Mesothelial cell of epicardium (in vitro differentiated cells): ENCODE measurements around the gene ESRRG. TPM values are rescaled to one million over a fixed set of nuclear protein-coding genes. Genes with fewer than 3 reads are reported as not detected.

Source experiments
- DNase-seq, 2 experiments: peaks; one replicate each; pipeline ENCODE4 v3.0.0; 2021; ENCODE audit warnings: low spot score in 2 of 2; ENCODE audit not compliant: unreplicated experiment in 2 of 2
- H3K27ac Mint-ChIP-seq: 2 replicates; pipeline ENCODE4 v1.8.0; 2021; ENCODE audit warnings: mixed read lengths
- H3K27me3 Mint-ChIP-seq: 2 replicates; pipeline ENCODE4 v1.8.0; 2021; ENCODE audit warnings: low read depth, mixed read lengths
- H3K36me3 Mint-ChIP-seq: 2 replicates; pipeline ENCODE4 v1.8.0; 2021; ENCODE audit warnings: mixed read lengths
- H3K4me1 Mint-ChIP-seq: 2 replicates; pipeline ENCODE4 v1.8.0; 2021; ENCODE audit warnings: mixed read lengths
- H3K4me3 Mint-ChIP-seq: 2 replicates; pipeline ENCODE4 v1.8.0; 2021; ENCODE audit warnings: mild to moderate bottlenecking, moderate library complexity, mixed read lengths
- H3K9me3 Mint-ChIP-seq: 2 replicates; pipeline ENCODE4 v1.8.0; 2021; ENCODE audit warnings: mixed read lengths
- total RNA-seq: library from RNA; stranded (reverse); gene quantifications from 3 replicates; pipeline ENCODE4 v1.2.1, GENCODE V29; 2021
- TF ChIP-seq, protein P1 (sequence below): fragments of 200-600 bp; sonication (generic); IDR thresholded peaks from one replicate; pipeline ENCODE4 v1.5.0; 2021; ENCODE audit warnings: antibody characterized with exemption; ENCODE audit not compliant: unreplicated experiment

The ESRRG gene
- total RNA-seq, 1 donor from 2014 or later = 11.0 TPM

DNA sequence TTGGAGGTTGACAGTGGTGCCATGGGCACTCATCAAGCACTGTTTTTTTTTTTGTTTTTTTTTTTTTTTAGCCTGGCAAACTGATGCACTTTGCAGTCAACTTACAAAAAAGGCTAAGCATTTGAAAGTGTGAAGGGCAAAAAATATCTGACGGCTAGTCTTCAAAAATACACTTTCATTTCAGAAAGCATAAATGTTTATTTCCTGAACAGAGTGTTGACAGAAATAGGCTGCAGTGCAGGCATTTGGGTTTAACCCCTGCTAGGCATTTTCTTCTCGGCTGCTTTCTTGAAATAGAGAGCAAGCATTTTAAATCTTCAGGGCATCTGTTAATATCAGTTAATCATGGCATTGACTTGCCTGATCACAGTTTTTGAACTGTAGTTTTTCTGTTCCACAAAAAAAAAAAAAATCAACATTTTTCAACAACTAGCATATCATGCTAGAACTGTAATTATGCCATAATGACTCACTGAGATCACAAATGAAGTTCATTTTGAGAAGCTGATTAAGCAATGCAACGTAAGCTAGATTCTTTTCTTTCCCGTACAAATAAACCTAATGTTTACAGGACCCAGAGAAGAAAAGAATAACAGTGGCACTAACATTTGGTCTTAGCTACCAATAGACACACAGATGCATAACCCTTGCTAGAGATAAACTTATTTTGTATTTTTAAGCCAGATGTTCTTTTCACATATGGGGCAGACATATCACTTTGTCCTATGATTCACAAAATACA is 199.6 kb downstream of the ESRRG start:
- Mint-ChIP-seq H3K27ac (no peak overlapping the region), H3K4me3 (no peak overlapping the region), H3K9me3 (peaks cover 11% of the 10 kb centered on the region), H3K4me1 (peaks cover 15% of the 10 kb centered on the region), H3K36me3 (peaks cover 10% of the 10 kb centered on the region), H3K27me3 (no peaks in the 10 kb centered on the region)
- no peak for DNase-seq
- TF ChIP-seq, protein P1, sequence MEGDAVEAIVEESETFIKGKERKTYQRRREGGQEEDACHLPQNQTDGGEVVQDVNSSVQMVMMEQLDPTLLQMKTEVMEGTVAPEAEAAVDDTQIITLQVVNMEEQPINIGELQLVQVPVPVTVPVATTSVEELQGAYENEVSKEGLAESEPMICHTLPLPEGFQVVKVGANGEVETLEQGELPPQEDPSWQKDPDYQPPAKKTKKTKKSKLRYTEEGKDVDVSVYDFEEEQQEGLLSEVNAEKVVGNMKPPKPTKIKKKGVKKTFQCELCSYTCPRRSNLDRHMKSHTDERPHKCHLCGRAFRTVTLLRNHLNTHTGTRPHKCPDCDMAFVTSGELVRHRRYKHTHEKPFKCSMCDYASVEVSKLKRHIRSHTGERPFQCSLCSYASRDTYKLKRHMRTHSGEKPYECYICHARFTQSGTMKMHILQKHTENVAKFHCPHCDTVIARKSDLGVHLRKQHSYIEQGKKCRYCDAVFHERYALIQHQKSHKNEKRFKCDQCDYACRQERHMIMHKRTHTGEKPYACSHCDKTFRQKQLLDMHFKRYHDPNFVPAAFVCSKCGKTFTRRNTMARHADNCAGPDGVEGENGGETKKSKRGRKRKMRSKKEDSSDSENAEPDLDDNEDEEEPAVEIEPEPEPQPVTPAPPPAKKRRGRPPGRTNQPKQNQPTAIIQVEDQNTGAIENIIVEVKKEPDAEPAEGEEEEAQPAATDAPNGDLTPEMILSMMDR = no peak

DNA sequence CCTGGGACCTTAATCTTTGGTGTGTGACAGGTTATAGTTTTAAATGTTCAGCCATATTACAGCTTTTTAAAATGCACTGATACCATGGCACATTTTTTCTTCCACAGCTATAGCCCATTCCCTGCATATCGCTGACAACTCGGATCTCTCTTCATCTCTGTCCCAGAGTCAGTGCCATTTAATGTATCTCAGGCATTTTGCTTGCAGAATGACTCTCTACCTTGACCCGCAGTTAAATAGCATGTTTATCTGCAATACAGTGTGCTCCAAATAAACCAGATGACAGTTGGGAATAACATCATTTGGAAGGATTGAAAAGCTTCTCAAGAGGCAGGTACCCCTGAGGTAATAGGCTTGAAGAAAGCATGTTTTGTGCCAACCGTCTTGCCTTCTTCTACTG is 200.2 kb downstream of the ESRRG start:
- no peak overlapping the region for H3K27ac Mint-ChIP-seq
- no peaks in the 10 kb centered on the region for H3K27me3 Mint-ChIP-seq
- H3K9me3 Mint-ChIP-seq = peaks cover 11% of the 10 kb centered on the region
- TF ChIP-seq, protein P1 = no peak
- no peak overlapping the region for H3K4me3 Mint-ChIP-seq
- peaks cover 15% of the 10 kb centered on the region for H3K4me1 Mint-ChIP-seq
- peaks cover 10% of the 10 kb centered on the region for H3K36me3 Mint-ChIP-seq
- DNase-seq = no peak

DNA sequence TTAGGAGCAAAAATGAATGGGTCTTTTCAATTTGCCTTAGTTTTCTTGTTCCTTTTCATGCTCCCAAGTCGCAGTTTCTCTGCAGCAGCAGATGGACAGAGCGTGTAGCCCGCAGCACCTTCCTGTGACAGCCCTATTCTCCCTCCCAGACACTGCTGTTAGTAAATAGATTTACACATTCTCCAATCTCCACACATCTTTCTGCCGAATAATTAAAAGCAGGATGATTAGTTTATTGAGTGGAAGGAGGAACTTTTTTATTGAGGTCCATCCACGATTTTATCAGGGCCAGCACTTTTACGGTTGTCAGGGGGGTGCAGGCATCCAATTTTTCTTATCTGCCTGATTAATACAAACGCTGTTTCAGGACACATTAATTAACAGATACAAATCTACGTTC is 201.8 kb downstream of the ESRRG start:
- H3K9me3 Mint-ChIP-seq = peaks cover 5% of the 10 kb centered on the region
- DNase-seq = no peak
- no peaks in the 10 kb centered on the region for H3K27me3 Mint-ChIP-seq
- H3K36me3 Mint-ChIP-seq = peaks cover 5% of the 10 kb centered on the region
- no peak overlapping the region for H3K27ac Mint-ChIP-seq
- TF ChIP-seq, protein P1 = no peak
- H3K4me1 Mint-ChIP-seq = peaks cover 26% of the 10 kb centered on the region
- H3K4me3 Mint-ChIP-seq = no peak overlapping the region

DNA sequence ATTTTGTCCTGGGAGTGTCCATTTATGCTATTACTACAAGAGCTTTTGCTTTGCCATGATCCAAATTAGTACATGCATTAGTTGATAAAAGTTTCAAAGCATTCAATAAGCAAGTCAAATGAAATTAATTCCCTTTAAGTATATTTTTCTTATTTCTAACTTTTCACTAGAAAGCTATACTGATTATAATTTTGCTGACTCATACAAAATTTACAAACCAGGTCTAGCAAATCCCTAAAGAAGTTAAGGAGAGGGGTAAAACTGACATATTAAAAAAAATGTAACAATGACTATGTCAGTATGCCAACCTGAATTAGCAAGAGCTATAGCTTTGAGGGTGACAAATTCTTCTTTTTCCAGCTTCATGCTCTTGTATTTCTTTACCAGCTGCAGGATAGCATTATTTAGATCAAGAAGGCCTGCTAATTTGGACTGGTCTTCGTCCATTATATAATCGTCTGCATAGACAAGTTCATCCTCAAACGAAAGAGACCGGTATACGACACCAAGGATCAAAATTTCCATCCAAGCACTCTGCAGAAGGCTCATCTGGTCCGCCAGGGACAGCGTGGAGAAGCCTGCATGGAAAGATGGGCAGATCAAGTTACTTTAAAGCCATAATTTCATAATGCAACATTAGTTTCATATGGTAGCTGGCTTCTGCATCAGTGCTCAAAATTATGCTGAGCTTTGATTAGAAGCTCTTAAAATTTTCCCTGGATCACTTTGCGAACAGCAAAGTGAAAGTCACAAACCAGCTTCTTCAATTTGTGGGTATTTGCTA is 204.2 kb downstream of the ESRRG start:
- TF ChIP-seq, protein P1 = no peak
- H3K27ac Mint-ChIP-seq = no peak overlapping the region
- no peak for DNase-seq
- H3K27me3 Mint-ChIP-seq = no peaks in the 10 kb centered on the region
- H3K4me3 Mint-ChIP-seq = no peak overlapping the region
- no peaks in the 10 kb centered on the region for H3K9me3 Mint-ChIP-seq
- H3K36me3 Mint-ChIP-seq = no peaks in the 10 kb centered on the region
- H3K4me1 Mint-ChIP-seq = peaks cover 26% of the 10 kb centered on the region

DNA sequence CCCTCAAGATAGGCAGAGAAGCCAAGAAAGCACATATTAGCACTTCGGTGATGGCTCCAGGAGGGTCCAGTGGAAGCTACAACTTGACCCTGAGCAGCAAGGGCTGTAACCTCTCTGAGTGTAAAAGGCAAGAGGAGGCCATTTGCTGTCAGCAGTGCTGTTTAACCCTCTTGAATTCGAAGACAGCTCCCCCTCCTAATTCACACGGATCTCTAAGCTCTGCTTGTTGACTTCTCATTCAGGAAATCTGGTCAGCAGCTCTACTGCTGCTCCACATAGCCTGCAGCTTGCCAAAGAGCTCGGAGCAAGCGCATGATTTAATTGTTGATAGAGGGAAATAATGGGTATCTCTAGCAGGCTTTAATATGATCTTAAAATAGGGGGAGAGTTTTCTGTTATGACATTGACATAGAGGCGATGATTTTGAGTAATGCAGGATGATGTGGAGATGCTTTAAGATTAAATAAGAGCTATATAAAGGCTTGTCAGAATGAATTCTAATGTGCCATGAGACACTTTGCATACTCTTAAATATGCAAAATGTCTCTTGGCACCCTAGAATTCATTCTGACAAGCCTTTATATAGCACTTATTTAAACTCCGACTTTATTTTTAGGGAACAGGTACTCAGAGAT is 220.6 kb downstream of the ESRRG start:
- H3K4me3 Mint-ChIP-seq = no peak overlapping the region
- no peak overlapping the region for H3K27ac Mint-ChIP-seq
- H3K9me3 Mint-ChIP-seq = peaks cover 11% of the 10 kb centered on the region
- H3K36me3 Mint-ChIP-seq = peaks cover 20% of the 10 kb centered on the region
- DNase-seq = no peak
- H3K27me3 Mint-ChIP-seq = no peaks in the 10 kb centered on the region
- H3K4me1 Mint-ChIP-seq = no peaks in the 10 kb centered on the region
- TF ChIP-seq, protein P1 = no peak
